HEK293 (cell line): ENCODE measurements around the gene EDAR.

ENCODE experiments used
- CTCF ChIA-PET: fragments of 350-600 bp; formaldehyde crosslinking; extraction: SDS; loops from one replicate; lab custom pipeline; 2021; ENCODE audit warnings: antibody characterized with exemption; lab: Yijun Ruan, JAX
- POLR2A ChIA-PET: fragments of 300-600 bp; formaldehyde crosslinking; extraction: SDS; loops from one replicate; lab custom pipeline; 2020; ENCODE audit warnings: antibody characterized with exemption, inconsistent platforms; lab: Yijun Ruan, JAX
- H3K27ac ChIP-seq: fragments of 200-500 bp; sonication (Bioruptor generic); 2 replicates; pipeline ENCODE4 v1.5.1; 2014; ENCODE audit warnings: low read depth, low read length, control low read depth, inconsistent platforms; ENCODE audit errors: extremely low read depth
- H3K36me3 ChIP-seq, 2 experiments: fragments of 200-500 bp in 1 of 2; sonication (Bioruptor generic) in 1 of 2; 1 replicate in 1 of 2; 2 replicates in 1 of 2; pipeline ENCODE4 v1.5.1; 2014 to 2017; ENCODE audit warnings: inconsistent platforms in 2 of 2, low read length in 2 of 2; ENCODE audit not compliant: control insufficient read depth in 2 of 2, insufficient read depth in 1 of 2
- H3K4me1 ChIP-seq: fragments of 200-500 bp; sonication (Bioruptor generic); 2 replicates; pipeline ENCODE4 v1.5.1; 2014; ENCODE audit warnings: mild to moderate bottlenecking, low read length, inconsistent platforms; ENCODE audit not compliant: control insufficient read depth, insufficient read depth
- H3K4me3 ChIP-seq: 2 replicates; pipeline ENCODE4 v1.5.1; 2011; ENCODE audit warnings: low read depth, mild to moderate bottlenecking, control low read depth, low read length, moderate library complexity
- H3K9me3 ChIP-seq: fragments of 200-500 bp; sonication (Bioruptor generic); 2 replicates; pipeline ENCODE4 v1.5.1; 2014; ENCODE audit warnings: low read depth, low read length, inconsistent platforms; ENCODE audit not compliant: control insufficient read depth, insufficient read depth
- EGR2 ChIP-seq: fragments of 450-650 bp; formaldehyde crosslinking; IDR thresholded peaks from 2 replicates; pipeline ENCODE4 v1.5.1; 2016; ENCODE audit warnings: low read depth, missing biosample characterization, missing genetic modification characterization
- HOXD13 ChIP-seq: sonication (generic); formaldehyde crosslinking; IDR thresholded peaks from 2 replicates; pipeline ENCODE4 v1.8.0; 2022; ENCODE audit warnings: missing genetic modification reagents, borderline replicate concordance
- KLF8 ChIP-seq: fragments of 450-650 bp; formaldehyde crosslinking; IDR thresholded peaks from 2 replicates; pipeline ENCODE4 v1.5.1; 2016; ENCODE audit warnings: missing biosample characterization, missing genetic modification characterization
- REPIN1 ChIP-seq: fragments of 450-650 bp; formaldehyde crosslinking; IDR thresholded peaks from 2 replicates; pipeline ENCODE4 v1.5.1; 2017; ENCODE audit warnings: missing biosample characterization, missing genetic modification characterization, low read depth
- SCRT2 ChIP-seq: fragments of 450-650 bp; formaldehyde crosslinking; IDR thresholded peaks from 2 replicates; pipeline ENCODE4 v1.5.1; 2016; ENCODE audit warnings: missing biosample characterization, missing genetic modification characterization
- SETDB1 ChIP-seq: IDR thresholded peaks from one replicate; pipeline ENCODE4 v1.6.1; 2017; ENCODE audit warnings: mild to moderate bottlenecking, low read length, moderate library complexity, mixed read lengths; ENCODE audit not compliant: insufficient read length
- TCF7L2 ChIP-seq: IDR thresholded peaks from 2 replicates; pipeline ENCODE4 v1.6.1; 2011; ENCODE audit warnings: low read depth, mild to moderate bottlenecking, inconsistent platforms, low read length, moderate library complexity, borderline replicate concordance
- ZFP3 ChIP-seq: fragments of 450-650 bp; formaldehyde crosslinking; IDR thresholded peaks from 2 replicates; pipeline ENCODE4 v1.5.1; 2016; ENCODE audit warnings: low read depth, missing biosample characterization, missing genetic modification characterization
- ZNF169 ChIP-seq: fragments of 450-650 bp; formaldehyde crosslinking; IDR thresholded peaks from 2 replicates; pipeline ENCODE4 v1.5.1; 2016; ENCODE audit warnings: missing biosample characterization, missing genetic modification characterization
- ZNF174 ChIP-seq: fragments of 450-650 bp; formaldehyde crosslinking; IDR thresholded peaks from 2 replicates; pipeline ENCODE4 v1.5.0; 2017; ENCODE audit warnings: missing biosample characterization, mild to moderate bottlenecking, missing genetic modification characterization
- ZNF239 ChIP-seq: fragments of 450-650 bp; formaldehyde crosslinking; IDR thresholded peaks from 2 replicates; pipeline ENCODE4 v1.5.1; 2016; ENCODE audit warnings: missing biosample characterization, missing genetic modification characterization
- ZNF24 ChIP-seq: fragments of 450-650 bp; formaldehyde crosslinking; IDR thresholded peaks from 2 replicates; pipeline ENCODE4 v1.5.1; 2016; ENCODE audit warnings: missing biosample characterization, missing genetic modification characterization
- ZNF292 ChIP-seq: fragments of 450-650 bp; formaldehyde crosslinking; IDR thresholded peaks from 2 replicates; pipeline ENCODE4 v1.5.1; 2016; ENCODE audit warnings: low read depth, missing biosample characterization, missing genetic modification characterization, borderline replicate concordance
- ZNF354C ChIP-seq: fragments of 450-650 bp; formaldehyde crosslinking; IDR thresholded peaks from 2 replicates; pipeline ENCODE4 v1.5.1; 2016; ENCODE audit warnings: missing biosample characterization, missing genetic modification characterization, low read depth, borderline replicate concordance
- ZNF404 ChIP-seq: fragments of 450-650 bp; formaldehyde crosslinking; IDR thresholded peaks from 2 replicates; pipeline ENCODE4 v1.5.1; 2017; ENCODE audit warnings: missing biosample characterization, missing genetic modification characterization
- ZNF423 ChIP-seq: fragments of 450-650 bp; formaldehyde crosslinking; IDR thresholded peaks from 2 replicates; pipeline ENCODE4 v1.5.1; 2016; ENCODE audit warnings: missing biosample characterization, missing genetic modification characterization
- ZNF514 ChIP-seq: fragments of 450-650 bp; formaldehyde crosslinking; IDR thresholded peaks from 2 replicates; pipeline ENCODE4 v1.5.1; 2016; ENCODE audit warnings: missing biosample characterization, missing genetic modification characterization
- ZNF560 ChIP-seq: fragments of 450-650 bp; formaldehyde crosslinking; IDR thresholded peaks from 2 replicates; pipeline ENCODE4 v1.5.1; 2017; ENCODE audit warnings: missing biosample characterization, missing genetic modification characterization, borderline replicate concordance
- ZNF639 ChIP-seq: fragments of 450-650 bp; formaldehyde crosslinking; IDR thresholded peaks from 2 replicates; pipeline ENCODE4 v1.5.1; 2016; ENCODE audit warnings: missing biosample characterization, missing genetic modification characterization
- ZNF645 ChIP-seq: fragments of 450-650 bp; formaldehyde crosslinking; IDR thresholded peaks from 2 replicates; pipeline ENCODE4; 2016; ENCODE audit warnings: missing biosample characterization, missing genetic modification characterization
- ZNF654 ChIP-seq: fragments of 450-650 bp; formaldehyde crosslinking; IDR thresholded peaks from 2 replicates; pipeline ENCODE4 v1.5.1; 2016; ENCODE audit warnings: low read depth, missing biosample characterization, missing genetic modification characterization
- ZNF658 ChIP-seq: fragments of 450-650 bp; formaldehyde crosslinking; IDR thresholded peaks from 2 replicates; pipeline ENCODE4; 2016; ENCODE audit warnings: missing biosample characterization, missing genetic modification characterization
- ZNF692 ChIP-seq: fragments of 450-650 bp; formaldehyde crosslinking; IDR thresholded peaks from 2 replicates; pipeline ENCODE4 v1.5.1; 2016; ENCODE audit warnings: missing biosample characterization, missing genetic modification characterization
- ZNF792 ChIP-seq: fragments of 450-650 bp; formaldehyde crosslinking; IDR thresholded peaks from 2 replicates; pipeline ENCODE4 v1.5.1; 2016; ENCODE audit warnings: missing biosample characterization, missing genetic modification characterization
- TF ChIP-seq, protein P1 (sequence below): fragments of 450-650 bp; formaldehyde crosslinking; conservative IDR thresholded peaks from 2 replicates; pipeline ENCODE4 v1.5.1; 2016; ENCODE audit warnings: low read depth, missing biosample characterization, missing genetic modification characterization

The EDAR gene

GRCh38 chr2:108918156-108918874 is 70.7 kb downstream of the EDAR start:
- Histone ChIP-seq H3K4me1 (no peaks in the 10 kb centered on the region), H3K27ac (no peak overlapping the region), H3K36me3 (no peaks in the 10 kb centered on the region), H3K9me3 (no peaks in the 10 kb centered on the region), H3K4me3 (no peak overlapping the region)
- CTCF ChIA-PET: interaction anchor here (0.7 to 2.1 kb wide), 2 partner anchors 10 to 348 kb away, joined by 3 to 6 read pairs; no protein-coding TSS in a partner anchor
- POLR2A ChIA-PET: no interaction called here
- TF ChIP-seq ZNF692 (tag by site-specific recombination) (no peak), KLF8 (tag by site-specific recombination) (no peak), ZNF645 (no peak), ZNF658 (no peak), ZNF639 (no peak), ZNF560 (tag by site-specific recombination) (no peak), ZNF239 (tag by site-specific recombination) (no peak), SETDB1 (no peak), ZNF404 (tag by site-specific recombination) (no peak)

DNA sequence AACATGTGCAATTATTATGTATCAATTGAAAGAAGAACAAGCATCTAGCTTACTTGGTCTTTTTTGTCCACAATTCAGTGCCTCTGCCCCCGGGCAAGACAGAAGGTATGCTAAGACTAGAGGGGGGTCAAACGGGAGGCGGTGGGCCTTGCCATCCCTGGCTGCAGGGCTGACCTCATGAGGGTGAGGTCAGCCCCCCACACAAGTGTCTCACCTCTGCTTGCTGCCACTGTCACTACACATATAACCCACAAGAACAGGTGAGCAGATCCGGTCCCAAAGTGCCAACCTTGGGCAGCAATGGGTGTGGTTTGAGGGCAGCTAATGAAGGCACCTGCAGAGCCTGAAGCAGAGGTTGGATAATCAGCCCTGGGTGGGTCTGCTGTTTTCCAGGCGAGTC is 71.5 kb downstream of the EDAR start:
- CTCF ChIA-PET: interaction anchor here (2.0 kb wide), 1 partner anchor 11 kb away, joined by 9 read pairs; no protein-coding TSS in a partner anchor

More for the DNA sequence above, 71.5 kb downstream of the EDAR start:
- no peak overlapping the region for H3K27ac ChIP-seq
- no peaks in the 10 kb centered on the region for H3K4me1 ChIP-seq
- no peak for TF ChIP-seq SCRT2 (tag by site-specific recombination)
- no peak for TF ChIP-seq ZNF354C (tag by site-specific recombination)
- TF ChIP-seq, protein P1, sequence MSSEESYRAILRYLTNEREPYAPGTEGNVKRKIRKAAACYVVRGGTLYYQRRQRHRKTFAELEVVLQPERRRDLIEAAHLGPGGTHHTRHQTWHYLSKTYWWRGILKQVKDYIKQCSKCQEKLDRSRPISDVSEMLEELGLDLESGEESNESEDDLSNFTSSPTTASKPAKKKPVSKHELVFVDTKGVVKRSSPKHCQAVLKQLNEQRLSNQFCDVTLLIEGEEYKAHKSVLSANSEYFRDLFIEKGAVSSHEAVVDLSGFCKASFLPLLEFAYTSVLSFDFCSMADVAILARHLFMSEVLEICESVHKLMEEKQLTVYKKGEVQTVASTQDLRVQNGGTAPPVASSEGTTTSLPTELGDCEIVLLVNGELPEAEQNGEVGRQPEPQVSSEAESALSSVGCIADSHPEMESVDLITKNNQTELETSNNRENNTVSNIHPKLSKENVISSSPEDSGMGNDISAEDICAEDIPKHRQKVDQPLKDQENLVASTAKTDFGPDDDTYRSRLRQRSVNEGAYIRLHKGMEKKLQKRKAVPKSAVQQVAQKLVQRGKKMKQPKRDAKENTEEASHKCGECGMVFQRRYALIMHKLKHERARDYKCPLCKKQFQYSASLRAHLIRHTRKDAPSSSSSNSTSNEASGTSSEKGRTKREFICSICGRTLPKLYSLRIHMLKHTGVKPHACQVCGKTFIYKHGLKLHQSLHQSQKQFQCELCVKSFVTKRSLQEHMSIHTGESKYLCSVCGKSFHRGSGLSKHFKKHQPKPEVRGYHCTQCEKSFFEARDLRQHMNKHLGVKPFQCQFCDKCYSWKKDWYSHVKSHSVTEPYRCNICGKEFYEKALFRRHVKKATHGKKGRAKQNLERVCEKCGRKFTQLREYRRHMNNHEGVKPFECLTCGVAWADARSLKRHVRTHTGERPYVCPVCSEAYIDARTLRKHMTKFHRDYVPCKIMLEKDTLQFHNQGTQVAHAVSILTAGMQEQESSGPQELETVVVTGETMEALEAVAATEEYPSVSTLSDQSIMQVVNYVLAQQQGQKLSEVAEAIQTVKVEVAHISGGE: no peak
- no peak for TF ChIP-seq ZNF174 (tag by site-specific recombination)
- TF ChIP-seq HOXD13: no peak
- no peak for TF ChIP-seq TCF7L2
- no peak for TF ChIP-seq ZFP3 (tag by site-specific recombination)
- no peak for TF ChIP-seq ZNF654 (tag by site-specific recombination)
- TF ChIP-seq ZNF423 (tag by site-specific recombination): no peak
- no peak for TF ChIP-seq ZNF692 (tag by site-specific recombination)
- TF ChIP-seq REPIN1 (tag by site-specific recombination): no peak
- TF ChIP-seq ZNF24 (tag by site-specific recombination): no peak
- no peak for TF ChIP-seq EGR2 (tag by site-specific recombination)
- TF ChIP-seq ZNF792 (tag by site-specific recombination): no peak
- no peak for TF ChIP-seq ZNF292 (tag by site-specific recombination)
- TF ChIP-seq ZNF514 (tag by site-specific recombination): no peak
- no peak for TF ChIP-seq ZNF169 (tag by site-specific recombination)
- POLR2A ChIA-PET: no interaction called here
- H3K4me3 ChIP-seq: no peak overlapping the region
- no peaks in the 10 kb centered on the region for H3K9me3 ChIP-seq
- no peaks in the 10 kb centered on the region for H3K36me3 ChIP-seq
